Thoracic aorta (tissue), 2 donors: ENCODE data around the gene GSAP. TPM values are rescaled to one million over a fixed set of nuclear protein-coding genes. Genes with fewer than 3 reads are reported as not detected.

Experiments
- ATAC-seq: fragments of 150-250 bp; one replicate; pipeline ENCODE4 v1.8.0; 2017; ENCODE audit warnings: low read depth; ENCODE audit not compliant: insufficient number of reproducible peaks, low FRiP score
- DNase-seq: peaks from one replicate; pipeline ENCODE4 v3.0.0-alpha.2; 2020; ENCODE audit warnings: low spot score
- H3K27ac ChIP-seq, 2 donors: fragments of 200-600 bp; sonication (generic); 1 replicate in 1 of 2; 2 replicates in 1 of 2; pipeline ENCODE4 v1.5.1; 2016; ENCODE audit warnings: mild to moderate bottlenecking in 2 of 2, moderate library complexity in 2 of 2
- H3K27me3 ChIP-seq: fragments of 200-600 bp; sonication (generic); replicated peaks from 2 replicates; pipeline ENCODE4 v1.6.0; 2016; ENCODE audit warnings: mild to moderate bottlenecking; ENCODE audit not compliant: insufficient read depth
- H3K36me3 ChIP-seq: fragments of 200-600 bp; sonication (generic); one replicate; pipeline ENCODE4 v1.5.1; 2016
- H3K4me1 ChIP-seq, 2 donors: fragments of 200-600 bp; sonication (generic); 1 replicate in 1 of 2; 2 replicates in 1 of 2; pipeline versions ENCODE4 v1.5.1 to v1.6.0; 2016; ENCODE audit warnings: low read depth in 2 of 2, mild to moderate bottlenecking in 1 of 2; ENCODE audit not compliant: control insufficient read depth in 1 of 2
- H3K4me3 ChIP-seq: fragments of 200-600 bp; sonication (generic); 2 replicates; pipeline ENCODE4 v1.5.1; 2016; ENCODE audit warnings: mild to moderate bottlenecking
- H3K9me3 ChIP-seq: fragments of 200-600 bp; sonication (generic); 2 replicates; pipeline ENCODE4 v1.5.1; 2016
- total RNA-seq, 2 donors: library from RNA; depleted of rRNA; stranded (reverse); fragments of >200 nt; gene quantifications; one replicate each; pipeline versions ENCODE4 v1.1.0 to v1.2.3, GENCODE V29; 2016
- TF ChIP-seq, protein P1 (sequence below): fragments of 200-600 bp; sonication (generic); IDR thresholded peaks from one replicate; pipeline ENCODE4 v1.5.1; 2019; ENCODE audit warnings: antibody characterized with exemption

Gene GSAP
- total RNA-seq, 2 donors from 2014 or later, result 19.6 to 22.0 TPM

DNA sequence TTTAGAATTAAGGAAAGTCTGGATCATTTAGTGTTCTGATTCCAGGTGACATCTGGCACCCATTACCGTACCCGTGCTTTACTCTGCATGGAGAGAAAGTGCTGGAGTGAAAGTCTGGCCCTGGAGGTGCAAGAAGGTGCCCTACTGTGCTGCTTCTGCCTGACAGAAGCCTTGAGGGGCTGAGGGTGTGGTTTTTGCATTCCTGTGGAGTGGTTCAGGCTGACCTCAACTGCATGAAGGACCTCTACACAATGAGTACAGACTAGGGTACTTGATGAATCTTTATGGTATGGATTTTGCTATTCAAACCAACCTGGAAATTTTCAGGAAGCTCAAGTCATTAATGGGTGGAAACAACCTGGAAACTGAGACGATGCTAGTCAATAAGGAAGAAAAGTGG, 45.1 kb upstream of the GSAP start:
- H3K36me3 ChIP-seq, result no peaks in the 10 kb centered on the region
- H3K4me1 ChIP-seq, result no peaks in the 10 kb centered on the region
- TF ChIP-seq, protein P1, sequence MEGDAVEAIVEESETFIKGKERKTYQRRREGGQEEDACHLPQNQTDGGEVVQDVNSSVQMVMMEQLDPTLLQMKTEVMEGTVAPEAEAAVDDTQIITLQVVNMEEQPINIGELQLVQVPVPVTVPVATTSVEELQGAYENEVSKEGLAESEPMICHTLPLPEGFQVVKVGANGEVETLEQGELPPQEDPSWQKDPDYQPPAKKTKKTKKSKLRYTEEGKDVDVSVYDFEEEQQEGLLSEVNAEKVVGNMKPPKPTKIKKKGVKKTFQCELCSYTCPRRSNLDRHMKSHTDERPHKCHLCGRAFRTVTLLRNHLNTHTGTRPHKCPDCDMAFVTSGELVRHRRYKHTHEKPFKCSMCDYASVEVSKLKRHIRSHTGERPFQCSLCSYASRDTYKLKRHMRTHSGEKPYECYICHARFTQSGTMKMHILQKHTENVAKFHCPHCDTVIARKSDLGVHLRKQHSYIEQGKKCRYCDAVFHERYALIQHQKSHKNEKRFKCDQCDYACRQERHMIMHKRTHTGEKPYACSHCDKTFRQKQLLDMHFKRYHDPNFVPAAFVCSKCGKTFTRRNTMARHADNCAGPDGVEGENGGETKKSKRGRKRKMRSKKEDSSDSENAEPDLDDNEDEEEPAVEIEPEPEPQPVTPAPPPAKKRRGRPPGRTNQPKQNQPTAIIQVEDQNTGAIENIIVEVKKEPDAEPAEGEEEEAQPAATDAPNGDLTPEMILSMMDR, result no peak
- H3K4me3 ChIP-seq, result no peak overlapping the region
- no peaks in the 10 kb centered on the region for H3K9me3 ChIP-seq
- ATAC-seq, result no peak
- H3K27me3 ChIP-seq, result no peaks in the 10 kb centered on the region
- no peak for DNase-seq
- no peak overlapping the region for H3K27ac ChIP-seq

DNA sequence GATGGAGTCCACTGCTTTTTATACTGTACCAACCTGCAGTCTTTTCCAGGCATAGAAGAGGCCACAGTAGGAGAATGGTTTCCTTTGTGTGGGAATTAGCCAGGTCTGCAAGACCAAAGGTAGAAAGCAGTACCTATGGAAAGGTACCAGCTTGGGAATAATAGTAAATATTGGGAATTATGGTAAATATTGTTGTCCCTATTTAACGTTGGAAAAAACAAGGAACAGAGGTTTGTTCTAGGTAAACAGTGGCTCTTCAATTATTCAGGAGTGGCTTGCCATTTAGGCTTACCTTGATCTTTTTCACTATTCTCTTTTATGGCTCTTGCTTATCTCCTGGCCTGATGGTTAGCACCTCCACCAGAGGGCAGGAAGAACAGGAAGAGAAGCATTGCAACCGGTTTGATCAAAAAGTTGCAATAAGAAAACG, 43.9 kb upstream of the GSAP start:
- H3K27me3 ChIP-seq, result no peaks in the 10 kb centered on the region
- DNase-seq (no peak), ATAC-seq (no peak)
- H3K4me3 ChIP-seq, result no peak overlapping the region
- no peaks in the 10 kb centered on the region for H3K4me1 ChIP-seq
- H3K9me3 ChIP-seq, result no peaks in the 10 kb centered on the region
- TF ChIP-seq, protein P1, result no peak
- H3K27ac ChIP-seq, result no peak overlapping the region
- H3K36me3 ChIP-seq, result no peaks in the 10 kb centered on the region

DNA sequence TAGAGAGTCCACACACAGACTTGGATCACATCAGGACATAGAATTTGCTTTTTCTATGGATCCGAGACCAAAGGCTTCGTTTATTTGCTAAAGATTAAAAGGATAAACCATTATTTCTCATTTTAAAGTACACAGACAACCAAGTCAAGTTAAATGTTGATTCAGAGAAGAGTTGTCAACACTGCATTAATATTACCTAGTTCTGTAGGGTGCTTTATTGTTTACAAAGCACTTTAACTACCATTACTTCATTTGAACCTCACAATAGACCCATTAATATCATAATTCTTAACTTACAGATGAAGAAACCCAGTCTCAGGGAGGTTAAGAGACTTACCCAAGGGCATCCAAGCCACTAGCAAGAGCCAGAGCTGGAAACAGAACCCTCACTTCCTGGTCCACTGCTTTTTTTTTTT, 43.2 kb upstream of the GSAP start:
- DNase-seq (no peak), ATAC-seq (no peak)
- TF ChIP-seq, protein P1, result no peak
- Histone ChIP-seq H3K4me1 (no peaks in the 10 kb centered on the region), H3K36me3 (no peaks in the 10 kb centered on the region), H3K9me3 (no peaks in the 10 kb centered on the region), H3K27me3 (no peaks in the 10 kb centered on the region), H3K27ac (no peak overlapping the region), H3K4me3 (no peak overlapping the region)

GRCh38 chr7:77458786-77459185, 42.6 kb upstream of the GSAP start:
- Histone ChIP-seq H3K36me3 (no peaks in the 10 kb centered on the region), H3K27ac (no peak overlapping the region), H3K4me3 (no peak overlapping the region), H3K27me3 (no peaks in the 10 kb centered on the region), H3K9me3 (no peaks in the 10 kb centered on the region), H3K4me1 (no peaks in the 10 kb centered on the region)
- ATAC-seq, result no peak
- TF ChIP-seq, protein P1, result no peak
- DNase-seq, result no peak

DNA sequence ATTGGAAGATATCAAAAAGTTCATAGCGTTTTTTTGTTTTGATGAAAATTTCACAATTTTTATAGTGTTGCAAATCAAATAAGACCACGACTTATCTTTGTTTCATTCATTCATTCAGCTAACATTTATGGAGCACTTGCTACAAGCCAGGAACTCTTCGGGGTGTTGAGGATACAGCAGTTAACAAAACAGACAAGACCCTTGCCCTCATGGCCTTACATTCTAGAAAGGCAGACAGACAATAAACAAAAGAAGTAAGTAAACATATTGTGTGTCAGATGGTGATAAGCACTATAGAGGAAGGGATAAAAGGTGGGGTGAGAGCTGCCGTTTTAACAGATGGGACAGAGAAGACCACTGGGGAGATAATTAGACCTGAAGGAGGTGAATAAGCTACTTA, 41.6 kb upstream of the GSAP start:
- Histone ChIP-seq H3K36me3 (no peaks in the 10 kb centered on the region), H3K4me1 (peaks cover 4 to 5% of the 10 kb centered on the region in 2 donors), H3K27me3 (no peaks in the 10 kb centered on the region), H3K27ac (no peak overlapping the region), H3K9me3 (no peaks in the 10 kb centered on the region), H3K4me3 (no peak overlapping the region)
- TF ChIP-seq, protein P1, result no peak
- ATAC-seq (no peak), DNase-seq (no peak)
